Subcutaneous preadipocyte (primary cell): ENCODE results near the gene HNRNPLL. TPM values are rescaled to one million over a fixed set of nuclear protein-coding genes. Genes with fewer than 3 reads are reported as not detected.

Experiments used
- total RNA-seq: library from RNA; depleted of rRNA; stranded (reverse); fragments of >200 nt; gene quantifications from 2 replicates; pipeline ENCODE4 v1.2.3, GENCODE V29; 2012

Gene HNRNPLL
- 28.3 and 37.9 TPM in 2 replicates for total RNA-seq

DNA sequence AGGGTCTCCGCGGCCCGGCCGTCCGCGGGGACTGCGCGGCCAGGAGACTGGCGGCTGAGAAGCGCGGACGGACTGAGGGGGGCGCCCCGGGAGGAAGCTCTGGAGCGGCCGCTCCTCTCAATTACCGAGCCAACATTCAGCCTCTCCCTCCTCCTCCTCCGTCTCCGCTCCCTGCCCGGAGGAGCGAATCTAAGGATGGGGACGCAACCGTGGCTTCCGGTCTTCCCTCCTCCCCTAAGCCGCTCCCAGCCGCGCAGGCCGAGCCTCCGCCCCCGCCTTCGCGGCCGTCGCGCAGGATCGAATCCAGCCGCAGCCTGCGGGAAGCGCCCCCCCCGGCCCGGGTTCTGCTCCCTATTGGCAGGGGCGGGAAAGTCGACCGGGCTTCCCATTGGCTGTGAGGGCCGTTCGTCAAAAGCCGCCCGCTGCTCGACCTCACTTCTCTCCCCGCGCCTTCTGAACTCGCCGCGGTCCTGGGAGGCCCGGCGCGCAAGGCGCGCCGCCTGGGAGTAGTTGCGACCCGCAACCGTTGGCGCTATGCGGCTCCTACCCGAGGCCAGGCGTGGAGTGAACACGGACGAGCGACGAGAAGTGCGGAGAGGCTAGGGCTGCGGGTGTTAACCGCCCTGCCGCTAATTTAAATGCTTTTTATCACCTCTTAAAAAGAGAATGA lies at the start of gene HNRNPLL:
Gene HNRNPLL (minus strand): TSS at position 197 of the 670 bp plus-strand sequence. CDS start 302 bp downstream, outside the sequence.

Other genes with a start within 250 kb of the HNRNPLL start
- gene ATL2, start 225.7 kb downstream of the HNRNPLL start, total RNA-seq = 64.3 and 68.8 TPM in 2 replicates
- 10.9 and 21.7 TPM in 2 replicates for gene GALM, start 63.2 kb upstream of the HNRNPLL start, total RNA-seq
- gene SRSF7, start 148.4 kb upstream of the HNRNPLL start, total RNA-seq = 117 and 128 TPM in 2 replicates
- gene GEMIN6, start 175.3 kb upstream of the HNRNPLL start, total RNA-seq = 12.9 and 15.4 TPM in 2 replicates